ENCODE measurements around the gene HIGD2A. TPM values are rescaled to one million over a fixed set of nuclear protein-coding genes. Genes with fewer than 3 reads are reported as not detected.
A peak's percentile ranks its signal among the peaks of the same experiment; 100 is the strongest.

Gene HIGD2A
- total and polyA plus RNA-seq, 9 of the 15 experiments (the other 6 are each of a cell fraction or from before 2014, with no cell fraction given): 94.7 to 264 (median 163) TPM

- no peak for TF ChIP-seq ZNF407 (IDR thresholded peaks at IDR 0.05; ENCODE audit: low read depth)
- TF ChIP-seq ZNF41 (CRISPR knock-in tag; conservative IDR thresholded peaks at IDR 0.05): no peak
- no peak for TF ChIP-seq POU5F1 (IDR thresholded peaks at IDR 0.05; ENCODE audit: borderline replicate concordance, low read depth, low read length, partially characterized antibody)
- TF ChIP-seq MGA (IDR thresholded peaks at IDR 0.05): peak; percentile 90
- peak; percentile 85 for TF ChIP-seq KDM5B (IDR thresholded peaks at IDR 0.05; ENCODE audit: insufficient replicate concordance, low read depth, low read length)
- no peak for TF ChIP-seq JUNB (CRISPR knock-in tag; conservative IDR thresholded peaks at IDR 0.05)
- 0 out of 3 replicates have a peak, but pooled peaks of 1 of the 2 experiments have one; percentile 77 for TF ChIP-seq CBX3 (IDR thresholded peaks at IDR 0.05; ENCODE audit: borderline replicate concordance in 1 of 2, low read length in 2 of 2)
These were observed at the start of gene HIGD2A, which contains the start of gene NOP16 (continued) for GRCh38 chr5:176388444-176389134.
